Limb (tissue), 2 donors: ENCODE measurements around the gene PALLD.

Experiments used
- DNase-seq, 2 donors: peaks; one replicate each; pipeline ENCODE4 v3.0.0-alpha.2; 2016; ENCODE audit errors: extremely low spot score in 2 of 2

Gene PALLD

DNA sequence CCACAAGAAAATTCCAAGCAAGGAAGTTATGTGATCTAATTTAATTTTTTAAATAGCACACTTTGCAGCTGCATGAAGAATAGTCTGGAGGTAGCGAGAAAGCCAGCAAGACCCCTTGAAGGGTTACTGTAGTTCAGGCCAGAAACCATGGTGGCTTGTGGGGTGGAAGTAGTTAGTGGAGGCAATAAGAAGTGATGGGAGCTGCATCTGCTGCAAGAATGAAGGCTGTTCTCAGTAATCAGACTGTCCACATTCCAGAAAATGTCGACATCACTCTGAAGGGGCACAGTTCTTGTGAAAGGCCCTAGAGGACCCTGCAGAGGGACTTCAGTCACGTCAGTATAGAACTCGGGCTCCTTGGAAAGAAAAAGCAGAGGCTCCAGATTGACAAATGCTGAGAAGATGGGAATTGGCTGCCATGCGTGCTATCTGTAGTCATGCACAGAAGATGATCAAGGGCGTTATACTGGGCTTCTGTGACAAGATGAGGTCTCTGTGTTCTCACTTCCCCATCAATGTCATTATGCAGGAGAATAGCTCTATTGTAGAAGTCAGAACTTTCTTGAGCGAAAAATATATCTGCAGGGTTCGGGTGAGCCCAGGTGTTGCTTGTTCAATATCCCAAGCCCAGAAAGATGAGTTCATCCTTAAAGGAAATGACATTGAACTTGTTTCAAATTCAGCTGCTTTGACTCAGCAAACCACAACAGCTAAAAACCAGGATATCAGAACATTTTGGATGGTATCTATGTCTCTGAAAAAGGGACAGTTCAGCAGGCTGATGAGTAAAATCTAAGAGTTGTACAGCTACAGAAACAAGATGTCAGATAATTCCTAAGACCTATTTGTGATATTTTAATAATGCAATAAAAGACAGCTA, 259.0 kb downstream of the PALLD start:
- DNase-seq, result no peak

- no peak for DNase-seq
These were observed 260.6 kb downstream of the PALLD start for GRCh38 chr4:168757500-168757899.

DNA sequence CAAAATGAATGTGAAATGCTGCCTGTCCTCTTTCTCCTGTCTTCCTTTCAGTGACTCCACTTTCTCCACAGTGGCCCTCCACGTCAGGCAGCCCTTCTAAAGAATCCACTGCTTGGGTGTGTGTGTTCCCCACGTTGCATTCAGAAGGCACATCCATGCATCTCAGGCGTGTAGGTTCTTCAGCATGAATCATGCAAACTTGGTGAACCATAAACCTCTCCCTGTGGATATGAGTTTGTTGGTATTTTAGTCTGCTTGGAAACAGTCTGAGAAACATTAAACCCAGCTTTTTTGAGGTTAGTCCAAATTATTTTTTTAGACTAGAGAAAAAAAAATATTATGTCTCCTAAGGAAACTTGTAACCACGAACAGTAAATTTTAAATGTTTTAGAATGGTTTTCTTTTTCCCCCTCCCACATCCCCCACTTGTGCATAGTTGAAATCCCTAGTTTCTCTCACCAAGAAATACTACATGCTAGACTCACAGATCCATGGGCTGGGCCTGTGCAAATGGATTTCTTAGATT, 261.6 kb downstream of the PALLD start:
- peak; percentile 53 to 76 for DNase-seq

DNA sequence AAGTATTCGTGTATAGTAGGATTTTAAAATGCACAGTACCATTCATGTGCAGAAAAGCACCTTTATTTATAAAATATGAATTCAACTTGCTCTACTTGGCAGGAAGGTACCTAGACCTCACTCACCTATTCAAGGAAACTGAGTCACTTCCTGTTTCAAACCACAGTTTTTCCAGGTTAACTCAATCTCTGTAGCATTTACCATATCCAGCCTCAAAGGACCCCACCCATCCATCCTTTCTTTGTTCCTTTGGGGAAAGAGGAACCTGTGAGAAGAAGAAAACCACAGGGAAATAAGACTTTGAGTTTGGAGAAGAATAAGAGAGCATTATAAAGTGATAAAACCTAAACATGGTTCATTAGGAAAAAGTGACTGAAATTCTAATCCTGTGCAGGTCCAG, 262.5 kb downstream of the PALLD start:
- DNase-seq, result no peak

- no peak for DNase-seq
These were observed 263.2 kb downstream of the PALLD start for GRCh38 chr4:168759959-168760527.

GRCh38 chr4:168761066-168761465, 264.2 kb downstream of the PALLD start:
- DNase-seq, result no peak

- no peak for DNase-seq
These were observed 268.5 kb downstream of the PALLD start for GRCh38 chr4:168765322-168765721.

GRCh38 chr4:168765726-168766125, 268.9 kb downstream of the PALLD start:
- DNase-seq, result no peak

DNA sequence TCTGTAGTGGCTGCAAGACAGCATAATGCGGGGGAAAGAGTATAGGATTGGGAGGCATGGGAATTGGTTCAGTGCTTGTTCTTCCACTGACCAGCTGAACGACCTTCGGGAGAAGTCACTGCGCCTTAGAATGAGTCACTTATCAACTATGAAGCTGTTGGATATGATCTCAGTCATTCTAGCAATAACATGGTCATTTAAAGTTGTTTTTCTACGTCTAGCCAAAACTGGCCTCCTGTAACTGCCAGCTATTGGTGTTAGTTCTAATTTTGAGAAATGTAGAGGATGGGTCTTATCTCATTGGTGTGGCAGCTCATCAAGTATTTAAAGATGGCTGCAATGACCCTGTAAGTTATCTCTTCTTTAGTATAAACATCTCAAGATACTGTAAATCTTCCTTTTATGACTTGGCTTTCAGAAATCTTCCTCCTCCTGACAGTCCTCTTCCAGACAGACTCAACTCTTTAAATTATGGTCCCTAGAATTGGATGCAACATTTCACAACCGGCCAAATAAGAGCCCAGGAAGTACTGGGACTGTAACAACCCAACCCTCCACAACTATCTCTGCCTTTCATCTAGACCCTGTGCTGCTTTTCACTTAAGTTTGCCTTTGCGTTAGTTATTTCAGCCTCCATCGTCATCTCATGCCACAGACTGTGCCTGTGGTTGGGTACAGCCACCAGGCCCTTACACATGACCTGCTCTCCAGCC, 269.9 kb downstream of the PALLD start:
- no peak for DNase-seq

- no peak for DNase-seq
These were observed 272.6 kb downstream of the PALLD start for GRCh38 chr4:168769416-168769815.

DNA sequence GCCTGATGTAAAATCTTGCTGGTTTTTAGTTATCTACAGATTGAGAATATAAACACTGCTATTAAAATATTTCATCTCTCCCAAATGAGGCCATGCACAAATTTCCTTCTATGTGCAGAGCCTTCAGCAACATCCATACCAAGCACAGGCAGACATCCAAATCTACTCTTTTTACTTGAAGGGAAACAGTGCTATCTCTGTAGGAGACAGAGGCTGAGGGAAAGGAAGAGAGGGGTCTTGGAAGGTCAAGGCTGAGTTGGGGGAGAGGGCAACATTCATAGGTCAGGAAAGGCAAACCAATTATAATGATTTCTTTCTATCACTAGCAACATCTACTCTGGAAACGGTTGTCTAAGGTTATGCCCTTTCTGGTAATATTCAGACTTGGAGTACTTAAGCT, 273.0 kb downstream of the PALLD start:
- no peak for DNase-seq

DNA sequence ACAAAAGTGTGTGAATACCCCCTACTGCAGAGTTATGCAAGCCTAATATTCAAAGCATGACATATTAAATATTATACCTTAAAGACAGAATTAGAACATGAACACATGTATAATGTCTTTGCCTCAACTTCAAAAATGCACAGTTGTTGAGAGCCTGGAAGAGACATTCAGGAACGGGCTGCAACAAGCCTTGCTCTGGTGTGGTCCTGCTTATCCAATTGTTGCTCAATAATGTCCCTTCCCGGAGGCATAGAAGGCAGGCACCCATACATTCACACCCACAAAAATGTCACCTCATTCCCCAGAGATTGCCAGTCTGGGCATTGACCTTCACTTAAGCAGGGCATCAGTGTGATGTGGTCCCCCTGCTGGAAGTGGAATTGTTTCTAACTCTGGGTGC, 274.4 kb downstream of the PALLD start:
- DNase-seq, result no peak

DNA sequence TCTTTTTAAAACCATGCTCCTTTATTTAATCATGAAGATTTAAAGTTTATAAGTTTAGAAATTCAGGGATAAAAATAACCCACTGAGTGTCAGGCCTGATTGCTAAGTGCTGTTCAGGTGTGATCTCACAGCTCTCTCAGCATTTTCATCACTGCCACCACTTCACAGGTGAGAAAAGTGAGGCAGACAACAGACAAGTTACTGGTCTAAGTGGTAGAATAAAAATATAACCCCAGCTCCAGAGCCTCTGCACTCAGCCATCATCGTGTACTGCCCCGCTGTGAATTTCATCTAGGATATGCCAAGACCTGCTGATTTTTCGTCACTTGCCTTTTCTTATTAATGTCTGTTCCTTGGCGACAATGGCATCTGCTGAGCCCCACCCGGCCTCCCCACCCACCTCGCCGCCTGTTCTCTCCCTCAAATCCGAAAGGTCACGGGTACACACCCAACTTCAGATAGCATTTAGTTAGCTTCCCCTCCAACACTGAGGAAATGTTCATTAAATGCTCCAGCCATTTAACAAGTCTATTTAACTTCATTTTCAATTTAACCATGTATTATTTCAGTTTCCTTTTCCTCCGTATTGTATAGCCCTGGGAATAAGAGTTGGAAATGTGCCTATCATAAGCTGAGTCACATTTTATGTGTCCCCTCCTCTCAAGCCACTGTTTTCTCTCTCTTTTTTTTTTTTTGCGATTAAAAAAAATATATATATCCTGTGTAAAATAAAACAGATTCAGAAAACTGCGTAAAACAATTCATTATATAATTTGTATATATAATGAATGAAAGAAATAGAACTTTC, 276.7 kb downstream of the PALLD start:
- DNase-seq, result no peak

DNA sequence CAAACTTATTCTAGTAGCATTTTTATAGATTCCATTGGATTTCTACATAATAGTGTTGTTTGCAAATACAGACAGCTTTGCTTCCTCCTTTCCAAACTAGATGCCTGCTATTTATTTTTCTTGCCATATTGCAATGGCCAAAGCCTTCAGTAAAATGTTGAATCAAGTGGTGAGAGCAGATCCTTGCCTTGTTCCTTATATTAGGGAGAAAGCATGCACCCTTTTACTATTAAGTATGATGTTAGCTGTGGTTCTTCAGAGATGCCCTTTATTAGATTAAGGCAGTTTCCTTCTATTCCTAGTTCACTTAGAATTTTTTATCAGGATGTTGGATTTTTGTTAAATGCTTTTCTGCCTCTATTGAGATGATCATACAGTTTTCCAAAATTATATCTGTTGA, 279.5 kb downstream of the PALLD start:
- DNase-seq, result no peak

DNA sequence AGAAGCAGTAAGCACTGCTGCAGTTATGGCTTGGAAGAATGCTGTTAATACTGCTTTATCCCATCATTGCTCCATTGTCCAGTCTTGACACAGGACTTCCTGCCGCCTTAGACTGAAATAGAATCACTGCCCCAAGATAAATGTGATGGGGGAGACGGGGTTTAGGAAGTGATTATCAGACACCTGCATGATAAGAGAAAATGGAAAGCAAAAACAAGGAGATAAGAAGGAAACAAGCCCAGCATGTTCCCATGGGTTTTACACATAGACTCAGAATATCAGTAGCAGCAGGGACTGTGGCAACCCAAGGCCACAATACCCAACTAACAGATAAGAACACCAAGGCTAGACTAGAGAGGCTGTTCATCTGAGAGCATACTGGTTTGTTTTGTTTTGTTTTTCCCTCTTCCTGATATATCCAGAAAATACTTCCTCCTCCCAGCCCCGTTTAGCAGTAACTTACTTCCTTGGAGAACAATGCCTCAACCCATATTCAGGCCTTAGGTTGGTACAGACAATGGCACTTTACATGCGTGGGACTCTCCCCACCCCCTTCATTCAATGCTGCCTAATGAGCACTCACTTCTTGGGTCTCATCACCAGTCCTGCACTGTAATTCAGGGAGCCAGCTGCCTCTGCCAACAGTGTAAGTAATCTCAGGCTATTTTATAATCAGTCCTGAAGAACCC, 280.6 kb downstream of the PALLD start:
- DNase-seq, result no peak

GRCh38 chr4:168781341-168781740, 284.5 kb downstream of the PALLD start:
- DNase-seq, result no peak

- DNase-seq, result no peak
These were observed 285.1 kb downstream of the PALLD start for GRCh38 chr4:168781926-168782325.

DNA sequence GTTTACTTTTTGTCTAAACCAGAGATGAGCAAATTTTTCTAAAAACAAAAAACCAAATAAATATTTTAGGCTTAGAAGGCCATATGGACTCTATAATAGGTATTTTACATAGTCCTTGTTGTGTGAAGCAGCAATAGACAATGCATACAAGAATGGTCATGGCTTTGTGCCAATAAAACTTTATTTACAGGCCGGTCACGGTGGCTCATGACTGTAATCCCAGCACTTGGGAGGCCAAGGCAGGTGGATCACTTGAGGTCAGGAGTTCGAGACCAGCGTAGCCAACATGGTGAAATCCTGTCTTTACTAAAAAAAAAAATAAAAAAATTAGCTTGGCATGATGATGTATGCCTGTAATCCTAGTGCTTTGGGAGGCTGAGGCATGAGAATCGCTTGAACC, 285.6 kb downstream of the PALLD start:
- DNase-seq, result no peak

DNA sequence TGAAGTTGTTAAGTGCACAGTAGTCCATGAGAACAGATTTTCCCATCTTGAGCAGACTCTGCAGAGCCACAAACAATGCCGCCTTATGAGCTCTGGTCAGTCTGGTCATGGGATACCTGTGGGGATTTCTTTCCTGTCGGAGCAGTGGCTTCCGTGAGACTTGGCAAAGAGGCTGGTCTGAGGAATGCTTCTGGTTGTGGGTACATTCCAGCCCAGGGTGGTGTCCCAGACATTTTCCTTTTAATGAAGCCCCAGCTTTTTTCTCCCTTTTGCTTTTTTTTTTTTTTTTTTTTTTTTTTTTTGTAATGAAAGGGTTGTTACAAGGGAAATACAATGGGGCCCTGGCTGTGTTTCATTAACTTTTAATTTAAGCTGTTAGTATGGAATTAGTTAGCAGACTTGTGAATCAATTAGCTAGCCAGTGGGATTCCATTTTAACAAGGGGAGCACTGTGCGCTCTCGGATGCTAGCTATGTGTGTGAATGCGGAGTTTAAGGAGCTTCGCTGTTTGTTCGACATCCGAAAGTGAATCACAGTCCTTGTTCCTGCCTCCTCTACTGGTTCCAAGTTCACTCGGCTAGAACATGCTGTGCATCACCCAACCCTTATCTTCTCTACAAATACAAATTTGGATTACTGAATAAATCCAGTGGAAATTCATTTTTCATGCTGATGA, 288.1 kb downstream of the PALLD start:
- DNase-seq, result no peak

- DNase-seq, result no peak
These were observed 290.5 kb downstream of the PALLD start for GRCh38 chr4:168787334-168787733.
